PC-3 (cell line): ENCODE results near the gene CDC45. TPM values are rescaled to one million over a fixed set of nuclear protein-coding genes. Genes with fewer than 3 reads are reported as not detected.

Experiments
- ATAC-seq: fragments of 200-7000 bp; cut with Tn5 transposase; 2 replicates; pipeline ENCODE4 v1.9.1; 2020; ENCODE audit warnings: mild to moderate bottlenecking, moderate library complexity
- BruUV-seq: library from RNA; stranded (reverse); fragments of 400-500 nt; replicated peaks from 2 replicates; lab custom pipeline; 2021; lab: Mats Ljungman, UMichigan
- CTCF ChIA-PET: fragments of 300-600 bp; sonication (Branson Sonifier 250); formaldehyde crosslinking; loops from one replicate; lab custom pipeline; 2022; ENCODE audit warnings: antibody characterized with exemption; lab: Charles Lee
- POLR2A ChIA-PET: fragments of 300-600 bp; sonication (Branson Sonifier 250); formaldehyde crosslinking; loops from one replicate; lab custom pipeline; 2022; ENCODE audit warnings: antibody characterized with exemption; ENCODE audit not compliant: unreplicated experiment; lab: Charles Lee
- DNase-seq: peaks from one replicate; pipeline ENCODE4 v3.0.0-alpha.2; 2015
- H2AFZ ChIP-seq: fragments of 300-600 bp; sonication (generic); 2 replicates; pipeline ENCODE4 v1.6.0; 2016; ENCODE audit warnings: antibody characterized with exemption, low read length
- H3F3A ChIP-seq: fragments of 300-600 bp; sonication (generic); one replicate; pipeline ENCODE4 v1.6.0; 2017; ENCODE audit warnings: antibody characterized with exemption, low read length, control low read depth, mild to moderate bottlenecking; ENCODE audit not compliant: unreplicated experiment
- H3K27ac ChIP-seq: fragments of 300-600 bp; sonication (generic); 2 replicates; pipeline ENCODE4 v1.5.1; 2016; ENCODE audit warnings: mild to moderate bottlenecking, low read length
- H3K27me3 ChIP-seq: fragments of 300-600 bp; sonication (generic); 2 replicates; pipeline ENCODE4 v1.6.1; 2016; ENCODE audit warnings: low read length, mixed read lengths
- H3K36me3 ChIP-seq: fragments of 300-600 bp; sonication (generic); 2 replicates; pipeline ENCODE4 v1.6.1; 2016; ENCODE audit warnings: low read depth, mixed run types, low read length, mixed read lengths
- H3K4me1 ChIP-seq: fragments of 300-600 bp; sonication (generic); 2 replicates; pipeline ENCODE4 v1.5.1; 2016; ENCODE audit warnings: low read length; ENCODE audit not compliant: insufficient read depth
- H3K4me2 ChIP-seq: fragments of 300-600 bp; sonication (generic); 2 replicates; pipeline ENCODE4 v1.6.0; 2016; ENCODE audit warnings: low read length
- H3K4me3 ChIP-seq: fragments of 300-600 bp; sonication (generic); 2 replicates; pipeline ENCODE4 v1.5.1; 2016; ENCODE audit warnings: mild to moderate bottlenecking, low read length, mixed read lengths
- H3K79me2 ChIP-seq: fragments of 300-600 bp; sonication (generic); 2 replicates; pipeline ENCODE4 v1.6.1; 2017; ENCODE audit warnings: low read length, mixed read lengths
- H3K9ac ChIP-seq: fragments of 300-600 bp; sonication (generic); 2 replicates; pipeline ENCODE4 v1.6.0; 2016; ENCODE audit warnings: mild to moderate bottlenecking, low read length
- H3K9me2 ChIP-seq: fragments of 300-600 bp; sonication (generic); replicated peaks from 2 replicates; pipeline ENCODE4 v1.6.1; 2016; ENCODE audit warnings: mixed run types, low read length, mixed read lengths
- H3K9me3 ChIP-seq: fragments of 300-600 bp; sonication (generic); 2 replicates; pipeline ENCODE4 v1.6.1; 2016; ENCODE audit warnings: low read length, mixed read lengths
- H4K20me1 ChIP-seq: fragments of 300-600 bp; sonication (generic); 2 replicates; pipeline ENCODE4 v1.6.1; 2016; ENCODE audit warnings: low read length, mixed read lengths
- EZH2 ChIP-seq: fragments of 300-600 bp; sonication (generic); IDR thresholded peaks from one replicate; pipeline ENCODE4 v1.6.1; 2017; ENCODE audit warnings: antibody characterized with exemption, mild to moderate bottlenecking, low read length; ENCODE audit not compliant: unreplicated experiment
- EZH2phosphoT487 ChIP-seq: fragments of 300-600 bp; sonication (generic); IDR thresholded peaks from 2 replicates; pipeline ENCODE4 v1.6.1; 2018; ENCODE audit warnings: mild to moderate bottlenecking, antibody characterized with exemption, low read length, borderline replicate concordance
- intact Hi-C: fragments of 100-400 bp; cut with micrococcal nuclease; formaldehyde crosslinking; loops from 2 replicates; pipeline ENCODE4 v1.9.0; 2023
- total RNA-seq: library from RNA; depleted of rRNA; stranded (reverse); fragments of >200 nt; gene quantifications from 2 replicates; pipeline ENCODE4 v1.2.3, GENCODE V29; 2014
- TF ChIP-seq, protein P1 (sequence below): fragments of 300-600 bp; sonication (generic); conservative IDR thresholded peaks from 2 replicates; pipeline ENCODE4 v1.5.1; 2017; ENCODE audit warnings: antibody characterized with exemption, low read depth, mild to moderate bottlenecking, low read length

The CDC45 gene
- total RNA-seq, 1 experiment from 2014 or later: 70.9 TPM

DNA sequence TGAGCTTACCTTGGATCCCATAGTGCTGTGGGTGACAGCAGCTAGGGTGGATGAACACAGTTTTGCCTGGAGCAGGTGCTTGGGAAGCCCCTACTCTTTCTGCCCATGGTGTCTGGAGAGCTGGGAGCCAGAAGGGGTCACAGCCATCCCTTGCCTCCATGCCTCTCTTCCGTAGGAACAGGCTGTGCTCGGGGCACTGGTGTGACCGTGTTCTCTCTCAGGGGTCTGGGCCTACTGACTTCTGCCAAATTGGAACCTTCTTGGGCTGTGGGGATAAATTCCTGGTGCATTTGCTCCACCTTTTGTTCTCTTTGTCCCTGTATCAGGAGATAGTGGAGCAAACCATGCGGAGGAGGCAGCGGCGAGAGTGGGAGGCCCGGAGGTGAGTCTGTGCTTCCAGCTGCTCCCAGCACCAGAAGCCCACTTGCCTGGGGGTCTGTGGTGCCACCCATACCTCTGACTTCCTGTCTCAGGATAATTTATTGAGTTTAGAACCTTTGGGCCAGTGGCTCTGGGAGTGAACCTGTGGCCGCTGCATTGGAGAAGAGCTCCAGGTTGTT is 14.4 kb downstream of the CDC45 start:
- H3K9ac ChIP-seq: no peak overlapping the region
- H3K9me3 ChIP-seq: no peaks in the 10 kb centered on the region
- ChIA-PET CTCF (no interaction called here), POLR2A (no interaction called here)
- no peak overlapping the region for H2AFZ ChIP-seq
- no peak for DNase-seq
- intact Hi-C loops: loop anchor here (10.0 kb wide), 1 partner anchor 221 kb away; the partner anchor contains the start of gene SEPTIN5
- no peaks in the 10 kb centered on the region for H3K79me2 ChIP-seq
- no peak overlapping the region for H3K27ac ChIP-seq
- BruUV-seq: no TSS peak
- ATAC-seq: no peak
- H3K4me2 ChIP-seq: no peak overlapping the region
- no peak overlapping the region for H3K4me3 ChIP-seq
- no peaks in the 10 kb centered on the region for H3K27me3 ChIP-seq
- H4K20me1 ChIP-seq: 0 out of 2 replicates have a peak, but pooled peaks cover 3% of the 10 kb centered on the region
- H3K9me2 ChIP-seq: no peaks in the 10 kb centered on the region
- peaks cover 22% of the 10 kb centered on the region for H3K36me3 ChIP-seq
- TF ChIP-seq, protein P1, sequence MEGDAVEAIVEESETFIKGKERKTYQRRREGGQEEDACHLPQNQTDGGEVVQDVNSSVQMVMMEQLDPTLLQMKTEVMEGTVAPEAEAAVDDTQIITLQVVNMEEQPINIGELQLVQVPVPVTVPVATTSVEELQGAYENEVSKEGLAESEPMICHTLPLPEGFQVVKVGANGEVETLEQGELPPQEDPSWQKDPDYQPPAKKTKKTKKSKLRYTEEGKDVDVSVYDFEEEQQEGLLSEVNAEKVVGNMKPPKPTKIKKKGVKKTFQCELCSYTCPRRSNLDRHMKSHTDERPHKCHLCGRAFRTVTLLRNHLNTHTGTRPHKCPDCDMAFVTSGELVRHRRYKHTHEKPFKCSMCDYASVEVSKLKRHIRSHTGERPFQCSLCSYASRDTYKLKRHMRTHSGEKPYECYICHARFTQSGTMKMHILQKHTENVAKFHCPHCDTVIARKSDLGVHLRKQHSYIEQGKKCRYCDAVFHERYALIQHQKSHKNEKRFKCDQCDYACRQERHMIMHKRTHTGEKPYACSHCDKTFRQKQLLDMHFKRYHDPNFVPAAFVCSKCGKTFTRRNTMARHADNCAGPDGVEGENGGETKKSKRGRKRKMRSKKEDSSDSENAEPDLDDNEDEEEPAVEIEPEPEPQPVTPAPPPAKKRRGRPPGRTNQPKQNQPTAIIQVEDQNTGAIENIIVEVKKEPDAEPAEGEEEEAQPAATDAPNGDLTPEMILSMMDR: no peak
- no peaks in the 10 kb centered on the region for H3F3A ChIP-seq
- H3K4me1 ChIP-seq: peaks cover 5% of the 10 kb centered on the region; the same call in 1 of the 2 replicates

DNA sequence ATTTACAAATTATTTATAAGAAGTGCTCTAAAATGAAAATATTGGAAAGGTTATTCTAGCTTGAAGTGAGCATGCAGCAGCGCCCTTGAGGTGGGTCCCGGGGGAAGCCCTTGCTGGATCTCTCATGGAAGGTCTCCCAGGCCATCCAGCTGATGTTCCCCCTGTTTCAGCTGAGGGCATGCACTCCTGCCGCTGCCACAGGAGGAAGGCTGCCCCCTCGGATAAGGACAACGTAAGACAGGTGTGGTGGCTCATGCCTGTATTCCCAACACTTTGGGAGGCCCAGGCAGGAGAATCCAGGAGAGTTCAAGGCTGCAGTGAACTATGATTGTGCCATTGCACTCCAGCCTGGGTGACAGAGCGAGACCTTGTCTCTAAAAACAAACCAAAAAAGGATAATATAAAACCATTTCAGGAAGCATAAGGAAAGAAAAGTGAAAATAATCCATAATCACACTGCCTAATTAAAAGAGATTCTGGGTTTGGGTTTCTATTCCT is 15.0 kb downstream of the CDC45 start:
- Histone ChIP-seq H3K9me2 (no peaks in the 10 kb centered on the region), H3K79me2 (no peaks in the 10 kb centered on the region), H3K36me3 (peaks cover 18% of the 10 kb centered on the region), H3K9ac (no peak overlapping the region), H3K4me3 (no peak overlapping the region), H4K20me1 (no peaks in the 10 kb centered on the region), H3K27me3 (no peaks in the 10 kb centered on the region), H3K4me2 (no peak overlapping the region), H3K4me1 (peaks cover 5% of the 10 kb centered on the region; the same call in 1 of the 2 replicates), H3F3A (no peaks in the 10 kb centered on the region), H2AFZ (no peak overlapping the region), H3K27ac (no peak overlapping the region), H3K9me3 (no peaks in the 10 kb centered on the region)
- BruUV-seq: no TSS peak
- ATAC-seq (no peak), DNase-seq (no peak)
- CTCF ChIA-PET: no interaction called here
- intact Hi-C loops: loop anchor here (10.0 kb wide), 1 partner anchor 220 kb away; the partner anchor contains the start of gene SEPTIN5
- POLR2A ChIA-PET: no interaction called here
- TF ChIP-seq EZH2phosphoT487: no peak
- TF ChIP-seq EZH2: no peak
- TF ChIP-seq, protein P1: no peak
